Stimulated activated CD8-positive, alpha-beta memory T cell treated with anti-CD3 and anti-CD28 coated beads, Interleukin-15, amount 100 ng/mL, for 1 hour (primary cell): Measurements from ENCODE around the gene MELK.

Source experiments
- DNase-seq: peaks from one replicate; pipeline ENCODE4 v3.0.0-alpha.2; 2020; ENCODE audit warnings: low read depth

The MELK gene

GRCh38 chr9:36676091-36676490 is 103.4 kb downstream of the MELK start:
- DNase-seq = no peak

GRCh38 chr9:36676778-36677485 is 104.2 kb downstream of the MELK start:
- no peak for DNase-seq

GRCh38 chr9:36677611-36678010 is 104.9 kb downstream of the MELK start:
- no peak for DNase-seq

GRCh38 chr9:36679710-36680109 is 107.0 kb downstream of the MELK start:
- no peak for DNase-seq

- DNase-seq = no peak
Measured at GRCh38 chr9:36686471-36686870, 113.8 kb downstream of the MELK start.

- no peak for DNase-seq
Measured at GRCh38 chr9:36690412-36691168, 117.9 kb downstream of the MELK start.

- no peak for DNase-seq
Measured at GRCh38 chr9:36691671-36692070, 119.0 kb downstream of the MELK start.

- DNase-seq = no peak
Measured at GRCh38 chr9:36698984-36699383, 126.3 kb downstream of the MELK start.

GRCh38 chr9:36704148-36704547 is 131.5 kb downstream of the MELK start:
- DNase-seq = no peak

GRCh38 chr9:36713515-36714490 is 141.1 kb downstream of the MELK start:
- DNase-seq = no peak

GRCh38 chr9:36716496-36716895 is 143.8 kb downstream of the MELK start:
- DNase-seq = no peak

- DNase-seq = no peak
Measured at GRCh38 chr9:36717276-36717675, 144.6 kb downstream of the MELK start.

- DNase-seq = no peak
Measured at GRCh38 chr9:36718612-36719011, 145.9 kb downstream of the MELK start.

GRCh38 chr9:36720043-36720442 is 147.3 kb downstream of the MELK start:
- no peak for DNase-seq

- DNase-seq = no peak
Measured at GRCh38 chr9:36721846-36722588, 149.3 kb downstream of the MELK start.

- DNase-seq = no peak
Measured at GRCh38 chr9:36725777-36726356, 153.2 kb downstream of the MELK start.
